ENCODE data around the gene HTR5A.

GRCh38 chr7:155073922-155074321, 3.8 kb downstream of the HTR5A start:
- TF ChIP-seq POLR2AphosphoS5 (IDR thresholded peaks at IDR 0.05; ENCODE audit: low read depth, low read length) (no peak), SIN3A (IDR thresholded peaks at IDR 0.05; ENCODE audit: borderline replicate concordance, insufficient read depth, low read depth, low read length) (no peak), TCF7L2 (IDR thresholded peaks at IDR 0.05; ENCODE audit: low read depth, low read length) (no peak)
- TF ChIP-seq, protein P1, sequence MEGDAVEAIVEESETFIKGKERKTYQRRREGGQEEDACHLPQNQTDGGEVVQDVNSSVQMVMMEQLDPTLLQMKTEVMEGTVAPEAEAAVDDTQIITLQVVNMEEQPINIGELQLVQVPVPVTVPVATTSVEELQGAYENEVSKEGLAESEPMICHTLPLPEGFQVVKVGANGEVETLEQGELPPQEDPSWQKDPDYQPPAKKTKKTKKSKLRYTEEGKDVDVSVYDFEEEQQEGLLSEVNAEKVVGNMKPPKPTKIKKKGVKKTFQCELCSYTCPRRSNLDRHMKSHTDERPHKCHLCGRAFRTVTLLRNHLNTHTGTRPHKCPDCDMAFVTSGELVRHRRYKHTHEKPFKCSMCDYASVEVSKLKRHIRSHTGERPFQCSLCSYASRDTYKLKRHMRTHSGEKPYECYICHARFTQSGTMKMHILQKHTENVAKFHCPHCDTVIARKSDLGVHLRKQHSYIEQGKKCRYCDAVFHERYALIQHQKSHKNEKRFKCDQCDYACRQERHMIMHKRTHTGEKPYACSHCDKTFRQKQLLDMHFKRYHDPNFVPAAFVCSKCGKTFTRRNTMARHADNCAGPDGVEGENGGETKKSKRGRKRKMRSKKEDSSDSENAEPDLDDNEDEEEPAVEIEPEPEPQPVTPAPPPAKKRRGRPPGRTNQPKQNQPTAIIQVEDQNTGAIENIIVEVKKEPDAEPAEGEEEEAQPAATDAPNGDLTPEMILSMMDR (IDR thresholded peaks at IDR 0.05): no peak
